ENCODE data around the gene SNF8.

DNA sequence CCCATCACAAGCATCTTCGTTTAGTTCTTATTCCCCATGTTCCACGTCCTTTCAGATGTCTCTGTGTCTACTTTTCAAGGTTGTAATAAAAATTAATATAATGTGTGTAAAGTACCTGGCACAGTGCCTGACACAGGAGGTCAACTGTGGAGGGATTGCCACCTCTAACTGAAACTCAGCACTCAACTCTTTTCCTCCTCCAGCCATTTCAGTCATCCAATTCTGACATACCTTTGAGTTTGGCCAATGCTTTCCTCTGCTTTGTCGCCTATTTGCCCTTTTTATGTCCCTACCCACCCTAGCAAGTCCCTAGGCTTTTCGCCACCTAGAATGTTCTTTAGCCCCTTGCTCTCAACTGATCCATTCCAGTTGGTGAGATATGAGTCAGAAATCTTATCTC lies 34.9 kb downstream of the SNF8 start:
- TF ChIP-seq EP300 (IDR thresholded peaks at IDR 0.05) = no peak
- TF ChIP-seq, protein P1, sequence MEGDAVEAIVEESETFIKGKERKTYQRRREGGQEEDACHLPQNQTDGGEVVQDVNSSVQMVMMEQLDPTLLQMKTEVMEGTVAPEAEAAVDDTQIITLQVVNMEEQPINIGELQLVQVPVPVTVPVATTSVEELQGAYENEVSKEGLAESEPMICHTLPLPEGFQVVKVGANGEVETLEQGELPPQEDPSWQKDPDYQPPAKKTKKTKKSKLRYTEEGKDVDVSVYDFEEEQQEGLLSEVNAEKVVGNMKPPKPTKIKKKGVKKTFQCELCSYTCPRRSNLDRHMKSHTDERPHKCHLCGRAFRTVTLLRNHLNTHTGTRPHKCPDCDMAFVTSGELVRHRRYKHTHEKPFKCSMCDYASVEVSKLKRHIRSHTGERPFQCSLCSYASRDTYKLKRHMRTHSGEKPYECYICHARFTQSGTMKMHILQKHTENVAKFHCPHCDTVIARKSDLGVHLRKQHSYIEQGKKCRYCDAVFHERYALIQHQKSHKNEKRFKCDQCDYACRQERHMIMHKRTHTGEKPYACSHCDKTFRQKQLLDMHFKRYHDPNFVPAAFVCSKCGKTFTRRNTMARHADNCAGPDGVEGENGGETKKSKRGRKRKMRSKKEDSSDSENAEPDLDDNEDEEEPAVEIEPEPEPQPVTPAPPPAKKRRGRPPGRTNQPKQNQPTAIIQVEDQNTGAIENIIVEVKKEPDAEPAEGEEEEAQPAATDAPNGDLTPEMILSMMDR (IDR thresholded peaks at IDR 0.05) = no peak
- TF ChIP-seq POLR2A (IDR thresholded peaks at IDR 0.05) = no peak

Measured in tibial nerve (tissue), 4 donors.